SK-N-SH treated with all-trans-retinoic acid at 6 μM for 48 hours (cell line): ENCODE measurements around the gene HSD11B2.

Experiments
- ARNTL ChIP-seq: fragments of 450-650 bp; formaldehyde crosslinking; IDR thresholded peaks from 2 replicates; pipeline ENCODE4 v1.5.0; 2020; ENCODE audit warnings: low read depth, mild to moderate bottlenecking, moderate library complexity, borderline replicate concordance
- BACH2 ChIP-seq: fragments of 250-450 bp; sonication (Bioruptor Pico); IDR thresholded peaks from 2 replicates; pipeline ENCODE4 v1.9.0; 2021; ENCODE audit warnings: mild to moderate bottlenecking, borderline replicate concordance
- CSDC2 ChIP-seq: fragments of 250-450 bp; sonication (Bioruptor Pico); IDR thresholded peaks from 2 replicates; pipeline ENCODE4 v1.5.0; 2020; ENCODE audit warnings: mild to moderate bottlenecking, moderate library complexity
- RARB ChIP-seq: fragments of 250-450 bp; sonication (Bioruptor Pico); IDR thresholded peaks from 2 replicates; pipeline ENCODE4 v1.8.0; 2021; ENCODE audit warnings: mild to moderate bottlenecking, moderate library complexity
- ZFP3 ChIP-seq: fragments of 250-450 bp; sonication (Bioruptor Pico); IDR thresholded peaks from 2 replicates; pipeline ENCODE4 v1.5.0; 2020; ENCODE audit warnings: mild to moderate bottlenecking, moderate library complexity
- ZFP30 ChIP-seq: fragments of 450-650 bp; formaldehyde crosslinking; IDR thresholded peaks from 2 replicates; pipeline ENCODE4 v1.5.0; 2022; ENCODE audit warnings: mild to moderate bottlenecking, moderate library complexity

GRCh38 chr16:67425580-67425979 lies 5.3 kb upstream of the HSD11B2 start:
- TF ChIP-seq CSDC2 (CRISPR knock-in tag) (no peak), RARB (CRISPR knock-in tag) (no peak), ARNTL (no peak), ZFP30 (CRISPR knock-in tag) (no peak), ZFP3 (no peak), BACH2 (no peak)
